ENCODE measurements around the gene IDS. TPM values are rescaled to one million over a fixed set of nuclear protein-coding genes. Genes with fewer than 3 reads are reported as not detected.
A peak's percentile ranks its signal among the peaks of the same experiment; 100 is the strongest.
"Not testable (repeated sequence)": the region's sequence is repeated elsewhere in the genome, so short reads cannot be mapped to it uniquely, and the experiment has no call there.

IDS gene
- total and polyA plus RNA-seq, 2 donors from 2014 or later = 19.6 to 85.8 TPM

GRCh38 chrX:149531599-149531998 is 26.5 kb upstream of the IDS start:
- H3K27ac ChIP-seq (ENCODE audit: low read depth in 2 of 2, low read length in 2 of 2) = no peak overlapping the region
- no peak for TF ChIP-seq CTCF (IDR thresholded peaks at IDR 0.05; ENCODE audit: borderline replicate concordance, extremely low read depth, insufficient read depth)
- FAIRE-seq (no peak), DNase-seq (no peak)
- H3K27me3 ChIP-seq (ENCODE audit: control insufficient read depth, insufficient read depth, low read length) = no peaks in the 10 kb centered on the region
- peaks cover 0 to 4% (median 2%) of the 10 kb centered on the region in 3 donors for H3K36me3 ChIP-seq (ENCODE audit: control insufficient read depth in 2 of 3, insufficient read depth in 3 of 3, low read length in 3 of 3)
- intact Hi-C loops (cut with DNase I) = no loop called here
- H3K9me3 ChIP-seq (ENCODE audit: control insufficient read depth in 2 of 3, insufficient read depth in 1 of 3, low read length in 3 of 3) = no peaks in the 10 kb centered on the region
- no peak overlapping the region for H3K4me3 ChIP-seq (ENCODE audit: low read length in 3 of 3)
- no peaks in the 10 kb centered on the region for H3K4me1 ChIP-seq (ENCODE audit: control insufficient read depth in 2 of 3, insufficient read depth in 2 of 3, low read depth in 1 of 3, low read length in 3 of 3)
- no peak overlapping the region for H3K9ac ChIP-seq (ENCODE audit: low read length in 3 of 3)

- no peak for FAIRE-seq
- H3K27ac ChIP-seq (ENCODE audit: low read depth in 2 of 2, low read length in 2 of 2) = no peak overlapping the region
- no peak for DNase-seq
- no peaks in the 10 kb centered on the region for H3K9me3 ChIP-seq (ENCODE audit: control insufficient read depth in 2 of 3, insufficient read depth in 1 of 3, low read length in 3 of 3)
- H3K27me3 ChIP-seq (ENCODE audit: control insufficient read depth, insufficient read depth, low read length) = no peaks in the 10 kb centered on the region
- no peak for TF ChIP-seq CTCF (IDR thresholded peaks at IDR 0.05; ENCODE audit: borderline replicate concordance, extremely low read depth, insufficient read depth)
- peaks cover 0 to 4% (median 2%) of the 10 kb centered on the region in 3 donors for H3K36me3 ChIP-seq (ENCODE audit: control insufficient read depth in 2 of 3, insufficient read depth in 3 of 3, low read length in 3 of 3)
- no peak overlapping the region for H3K4me3 ChIP-seq (ENCODE audit: low read length in 3 of 3)
- intact Hi-C loops (cut with DNase I) = no loop called here
- H3K9ac ChIP-seq (ENCODE audit: low read length in 3 of 3) = no peak overlapping the region
- no peaks in the 10 kb centered on the region for H3K4me1 ChIP-seq (ENCODE audit: control insufficient read depth in 2 of 3, insufficient read depth in 2 of 3, low read depth in 1 of 3, low read length in 3 of 3)
Observed at GRCh38 chrX:149528381-149528780, 23.3 kb upstream of the IDS start.

GRCh38 chrX:149527705-149528104 is 22.6 kb upstream of the IDS start:
- Histone ChIP-seq H3K4me3 (ENCODE audit: low read length in 3 of 3) (no peak overlapping the region), H3K9ac (ENCODE audit: low read length in 3 of 3) (no peak overlapping the region), H3K27ac (ENCODE audit: low read depth in 2 of 2, low read length in 2 of 2) (no peak overlapping the region), H3K4me1 (ENCODE audit: control insufficient read depth in 2 of 3, insufficient read depth in 2 of 3, low read depth in 1 of 3, low read length in 3 of 3) (no peaks in the 10 kb centered on the region), H3K36me3 (ENCODE audit: control insufficient read depth in 2 of 3, insufficient read depth in 3 of 3, low read length in 3 of 3) (peaks cover 0 to 4% (median 2%) of the 10 kb centered on the region in 3 donors), H3K27me3 (ENCODE audit: control insufficient read depth, insufficient read depth, low read length) (no peaks in the 10 kb centered on the region), H3K9me3 (ENCODE audit: control insufficient read depth in 2 of 3, insufficient read depth in 1 of 3, low read length in 3 of 3) (no peaks in the 10 kb centered on the region)
- TF ChIP-seq CTCF (IDR thresholded peaks at IDR 0.05; ENCODE audit: borderline replicate concordance, extremely low read depth, insufficient read depth) = peak; percentile 28
- peak in 1 of 5 donors; percentile 18 for DNase-seq
- FAIRE-seq = peak; percentile 54
- intact Hi-C loops (cut with DNase I) = no loop called here

GRCh38 chrX:149526318-149527033 is 21.4 kb upstream of the IDS start:
- DNase-seq; H3K9me3 ChIP-seq (ENCODE audit: control insufficient read depth in 2 of 3, insufficient read depth in 1 of 3, low read length in 3 of 3); intact Hi-C loops (cut with DNase I); H3K36me3 ChIP-seq (ENCODE audit: control insufficient read depth in 2 of 3, insufficient read depth in 3 of 3, low read length in 3 of 3); H3K4me1 ChIP-seq (ENCODE audit: control insufficient read depth in 2 of 3, insufficient read depth in 2 of 3, low read depth in 1 of 3, low read length in 3 of 3); FAIRE-seq; H3K27me3 ChIP-seq (ENCODE audit: control insufficient read depth, insufficient read depth, low read length); H3K4me3 ChIP-seq (ENCODE audit: low read length in 3 of 3); H3K9ac ChIP-seq (ENCODE audit: low read length in 3 of 3); H3K27ac ChIP-seq (ENCODE audit: low read depth in 2 of 2, low read length in 2 of 2): not testable (repeated sequence)

- H3K27ac ChIP-seq (ENCODE audit: low read depth in 2 of 2, low read length in 2 of 2); H3K9ac ChIP-seq (ENCODE audit: low read length in 3 of 3); H3K4me1 ChIP-seq (ENCODE audit: control insufficient read depth in 2 of 3, insufficient read depth in 2 of 3, low read depth in 1 of 3, low read length in 3 of 3); DNase-seq; H3K36me3 ChIP-seq (ENCODE audit: control insufficient read depth in 2 of 3, insufficient read depth in 3 of 3, low read length in 3 of 3); H3K4me3 ChIP-seq (ENCODE audit: low read length in 3 of 3); H3K9me3 ChIP-seq (ENCODE audit: control insufficient read depth in 2 of 3, insufficient read depth in 1 of 3, low read length in 3 of 3); intact Hi-C loops (cut with DNase I); FAIRE-seq; H3K27me3 ChIP-seq (ENCODE audit: control insufficient read depth, insufficient read depth, low read length): not testable (repeated sequence)
Observed at GRCh38 chrX:149525903-149526302, 20.8 kb upstream of the IDS start.

GRCh38 chrX:149525389-149525788 is 20.3 kb upstream of the IDS start:
- FAIRE-seq; H3K4me1 ChIP-seq (ENCODE audit: control insufficient read depth in 2 of 3, insufficient read depth in 2 of 3, low read depth in 1 of 3, low read length in 3 of 3); H3K27me3 ChIP-seq (ENCODE audit: control insufficient read depth, insufficient read depth, low read length); H3K36me3 ChIP-seq (ENCODE audit: control insufficient read depth in 2 of 3, insufficient read depth in 3 of 3, low read length in 3 of 3); H3K9me3 ChIP-seq (ENCODE audit: control insufficient read depth in 2 of 3, insufficient read depth in 1 of 3, low read length in 3 of 3); H3K27ac ChIP-seq (ENCODE audit: low read depth in 2 of 2, low read length in 2 of 2); intact Hi-C loops (cut with DNase I); H3K9ac ChIP-seq (ENCODE audit: low read length in 3 of 3); H3K4me3 ChIP-seq (ENCODE audit: low read length in 3 of 3): not testable (repeated sequence)
- DNase-seq = peak in 3 of 5 donors; percentile 19 to 31 (median 29)

Data from kidney (tissue), 14 donors.